ENCODE results near the gene RAB10. TPM values are rescaled to one million over a fixed set of nuclear protein-coding genes. Genes with fewer than 3 reads are reported as not detected.
A peak's percentile ranks its signal among the peaks of the same experiment; 100 is the strongest.

Gene RAB10
- total and polyA plus RNA-seq, 2 of the 13 experiments (the other 11 are each of a cell fraction or from before 2014, with no cell fraction given) = 48.2 to 120 TPM

DNA sequence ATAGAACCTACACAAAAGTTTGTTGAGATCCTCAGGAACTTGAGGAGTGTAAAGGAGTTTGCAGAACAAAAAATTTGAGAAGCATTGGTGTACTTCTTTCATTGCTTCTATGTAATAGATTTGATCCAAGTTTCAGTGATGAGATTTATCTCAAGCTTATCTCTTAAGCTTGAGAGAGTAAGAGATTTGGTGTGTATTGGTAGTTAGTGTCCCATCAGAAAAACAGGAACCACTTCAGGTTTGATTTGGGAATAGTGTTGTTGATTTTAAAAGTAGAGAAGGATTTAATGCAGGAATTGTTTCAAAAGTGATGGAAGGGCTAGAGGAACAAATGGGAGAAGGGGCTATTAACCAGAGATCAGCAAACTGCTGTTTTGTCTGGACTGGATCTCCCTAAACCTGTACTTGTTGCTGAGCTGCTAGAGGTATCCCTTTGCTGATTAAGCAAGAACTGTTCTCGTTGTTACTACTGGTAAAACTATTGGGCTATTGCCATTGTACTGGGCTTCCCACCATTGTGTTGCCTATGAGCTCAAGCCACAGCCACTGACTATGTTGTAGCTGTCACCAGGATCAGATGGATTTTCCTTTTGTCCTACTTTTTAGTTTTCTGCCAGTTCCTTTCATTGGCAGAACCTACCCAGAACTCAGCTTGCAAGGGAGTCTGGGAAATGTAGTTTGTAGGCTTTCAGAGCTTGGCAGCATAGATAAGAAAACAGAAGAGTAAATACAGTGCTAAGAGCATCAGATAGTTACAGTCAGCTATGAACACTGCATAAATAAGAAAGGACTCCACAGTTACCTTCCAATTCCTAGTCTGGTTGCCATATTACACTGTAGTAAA is 39.3 kb downstream of the RAB10 start:
- no TSS peak for BruUV-seq (replicated peaks)
- peak; percentile 80 for ATAC-seq
- intact Hi-C loops (cut with micrococcal nuclease; ENCODE audit: unreplicated experiment) = loop anchor here (10.0 kb wide), 1 partner anchor 78 kb away; no protein-coding TSS in a partner anchor
- H4K20me1 ChIP-seq (ENCODE audit: insufficient read depth, low read length) = peaks cover 55% of the 10 kb centered on the region
- 0 out of 5 replicates have a peak, but pooled peaks cover 0 to 3% of the 10 kb centered on the region in 2 experiments for H3K36me3 ChIP-seq (replicated peaks in 1 of 2; ENCODE audit: control insufficient read depth in 1 of 2, insufficient read depth in 2 of 2, low read length in 2 of 2)
- FAIRE-seq = no peak
- peak overlapping the region; percentile 7 for H3K27ac ChIP-seq (ENCODE audit: extremely low read length, insufficient read depth, low read length)
- CTCF ChIA-PET (ENCODE audit: low intra/inter-chr PET ratio, low total read pairs) = no interaction called here
- DNase-seq (ENCODE audit: low spot score) = peak; percentile 41
- no peak overlapping the region for H3K4me2 ChIP-seq (ENCODE audit: low read depth, low read length)
- peaks cover 62% of the 10 kb centered on the region for H3K4me1 ChIP-seq (ENCODE audit: insufficient read depth, low read length)
- no peaks in the 10 kb centered on the region for H3K9me3 ChIP-seq (ENCODE audit: low read length)
- peaks cover 91% of the 10 kb centered on the region for H3K79me2 ChIP-seq (ENCODE audit: insufficient read depth, low read length)
- no peak overlapping the region for H3K4me3 ChIP-seq (replicated peaks in 1 of 3; ENCODE audit: insufficient read depth in 1 of 3, low read depth in 2 of 3, low read length in 3 of 3)
- no peaks in the 10 kb centered on the region for H3K27me3 ChIP-seq (ENCODE audit: control insufficient read depth in 1 of 2, insufficient read depth in 2 of 2, low read length in 2 of 2)
- in situ Hi-C loops (cut with HindIII; ENCODE audit: extremely low pct_ligation_motif_present, low pct_unique_long_range_greater_than_20kb) = no loop called here
- POLR2A ChIA-PET = interaction anchor here (0.8 to 1.0 kb wide), 2 partner anchors 38 to 40 kb away, joined by 4 to 5 read pairs; partner anchors contain the start of gene RAB10
- 92% methylated on average over 1 of the region's 1 CpG for WGBS (ENCODE audit: low lambda C conversion rate)
- H3K9ac ChIP-seq (ENCODE audit: insufficient read depth, low read depth, low read length) = no peak overlapping the region
- no peak overlapping the region for H2AFZ ChIP-seq (ENCODE audit: low read length)
- TF ChIP-seq ZKSCAN5 (CRISPR knock-in tag; IDR thresholded peaks at IDR 0.05) (no peak), ARID5B (CRISPR knock-in tag; IDR thresholded peaks at IDR 0.05) (peak; percentile 12; the same call in 1 of the 2 replicates), GPN1 (CRISPR knock-in tag; IDR thresholded peaks at IDR 0.05; ENCODE audit: borderline replicate concordance) (no peak), PPARG (CRISPR knock-in tag; conservative IDR thresholded peaks at IDR 0.05) (0 out of 2 replicates have a peak, but pooled peaks have one; percentile 35), MAFK (conservative IDR thresholded peaks at IDR 0.05 in 1 of 2, IDR thresholded peaks at IDR 0.05 in 1 of 2; ENCODE audit: low read length in 2 of 2) (peak; percentile 12 to 48; a peak in 2 of 4 replicates), PHF5A (CRISPR knock-in tag; IDR thresholded peaks at IDR 0.05; ENCODE audit: low read depth, unreplicated experiment) (no peak), NR2F1 (CRISPR knock-in tag; IDR thresholded peaks at IDR 0.05) (no peak), PAXIP1 (CRISPR knock-in tag; conservative IDR thresholded peaks at IDR 0.05) (0 out of 2 replicates have a peak, but pooled peaks have one; percentile 17), KLF12 (CRISPR knock-in tag; IDR thresholded peaks at IDR 0.05; ENCODE audit: borderline replicate concordance) (no peak), RBM22 (optimal IDR thresholded peaks at IDR 0.05; ENCODE audit: low read length) (peak; percentile 91), ZNF782 (CRISPR knock-in tag; IDR thresholded peaks at IDR 0.05; ENCODE audit: borderline replicate concordance) (no peak), GABPA (IDR thresholded peaks at IDR 0.05; ENCODE audit: low read depth, low read length) (no peak), GABPA (CRISPR knock-in tag; IDR thresholded peaks at IDR 0.05; ENCODE audit: low read depth) (peak; percentile 52)
- TF ChIP-seq, protein P1, sequence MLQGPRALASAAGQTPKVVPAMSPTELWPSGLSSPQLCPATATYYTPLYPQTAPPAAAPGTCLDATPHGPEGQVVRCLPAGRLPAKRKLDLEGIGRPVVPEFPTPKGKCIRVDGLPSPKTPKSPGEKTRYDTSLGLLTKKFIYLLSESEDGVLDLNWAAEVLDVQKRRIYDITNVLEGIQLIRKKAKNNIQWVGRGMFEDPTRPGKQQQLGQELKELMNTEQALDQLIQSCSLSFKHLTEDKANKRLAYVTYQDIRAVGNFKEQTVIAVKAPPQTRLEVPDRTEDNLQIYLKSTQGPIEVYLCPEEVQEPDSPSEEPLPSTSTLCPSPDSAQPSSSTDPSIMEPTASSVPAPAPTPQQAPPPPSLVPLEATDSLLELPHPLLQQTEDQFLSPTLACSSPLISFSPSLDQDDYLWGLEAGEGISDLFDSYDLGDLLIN (CRISPR knock-in tag; IDR thresholded peaks at IDR 0.05; ENCODE audit: borderline replicate concordance) = no peak

Data from HepG2 (cell line).